HepG2 (cell line): ENCODE results near the gene DCTN4. TPM values are rescaled to one million over a fixed set of nuclear protein-coding genes. Genes with fewer than 3 reads are reported as not detected.
A peak's percentile ranks its signal among the peaks of the same experiment; 100 is the strongest.

ENCODE experiments used
- ELF4 ChIP-seq: sonication (generic); formaldehyde crosslinking; IDR thresholded peaks from 2 replicates; pipeline ENCODE4 v1.5.0; 2020; ENCODE audit warnings: missing genetic modification reagents, mild to moderate bottlenecking, moderate library complexity, borderline replicate concordance
- GATAD1 ChIP-seq: IDR thresholded peaks from 2 replicates; pipeline ENCODE4 v1.6.1; 2016; ENCODE audit warnings: missing genetic modification reagents, missing compliant biosample characterization
- PITX1 ChIP-seq: sonication (generic); formaldehyde crosslinking; IDR thresholded peaks from 2 replicates; pipeline ENCODE4 v1.5.1; 2020; ENCODE audit warnings: mild to moderate bottlenecking, missing genetic modification reagents
- RARA ChIP-seq: IDR thresholded peaks from 2 replicates; pipeline ENCODE4 v1.6.1; 2016; ENCODE audit warnings: missing genetic modification reagents, missing compliant biosample characterization
- SAP130 ChIP-seq: IDR thresholded peaks from 2 replicates; pipeline ENCODE4 v1.6.1; 2016; ENCODE audit warnings: low read depth
- XRCC5 ChIP-seq: fragments of 200-400 bp; formaldehyde crosslinking; optimal IDR thresholded peaks from 2 replicates; pipeline ENCODE3; 2017; ENCODE audit warnings: mild to moderate bottlenecking, low read length
- ZFP1 ChIP-seq: IDR thresholded peaks from 2 replicates; pipeline ENCODE4 v1.6.1; 2016
- ZFP36 ChIP-seq: fragments of 150-350 bp; IDR thresholded peaks from 2 replicates; pipeline ENCODE4 v1.6.1; 2018; ENCODE audit warnings: borderline replicate concordance, low read length, low read depth; ENCODE audit not compliant: partially characterized antibody
- ZNF263 ChIP-seq: sonication (generic); formaldehyde crosslinking; IDR thresholded peaks from 2 replicates; pipeline ENCODE4 v1.4.0; 2020; ENCODE audit warnings: missing genetic modification reagents
- ZNF772 ChIP-seq: sonication (generic); formaldehyde crosslinking; IDR thresholded peaks from 2 replicates; pipeline ENCODE4 v1.5.0; 2020; ENCODE audit warnings: mild to moderate bottlenecking, missing genetic modification reagents
- ZNF816 ChIP-seq: sonication (generic); formaldehyde crosslinking; IDR thresholded peaks from 2 replicates; pipeline ENCODE4 v1.8.0; 2022; ENCODE audit warnings: missing genetic modification reagents, mild to moderate bottlenecking, borderline replicate concordance
- ZNF878 ChIP-seq: sonication (generic); formaldehyde crosslinking; IDR thresholded peaks from 2 replicates; pipeline ENCODE4 v1.8.1; 2023; ENCODE audit warnings: mild to moderate bottlenecking, missing genetic modification reagents, moderate library complexity
- polyA plus RNA-seq, 8 experiments: library from polyadenylated mRNA; depleted of rRNA in 3 of 8; stranded (reverse) in 7 of 8; unstranded in 1 of 8; fragments of >200 nt; fragmentation: Illumina TruSeq in 4 of 8; extraction: Trizol in 4 of 8; gene quantifications; 2 replicates each; pipeline versions ENCODE4 v1.2.1 to v1.2.3, GENCODE V29; 2011 to 2016; ENCODE audit warnings: low read depth in 4 of 8, missing spikeins in 1 of 8, mixed read lengths in 1 of 8; ENCODE audit not compliant: insufficient read depth in 1 of 8
- total RNA-seq, 5 experiments: library from RNA; depleted of rRNA; stranded (reverse); fragments of >200 nt; fragmentation: Illumina TruSeq; extraction: Trizol; gene quantifications; 2 replicates each; pipeline ENCODE4 v1.2.3, GENCODE V29; 2016; ENCODE audit warnings: low read depth in 1 of 5
- TF ChIP-seq, protein P1 (sequence below): sonication (generic); formaldehyde crosslinking; IDR thresholded peaks from 2 replicates; pipeline ENCODE4 v1.8.1; 2023; ENCODE audit warnings: mild to moderate bottlenecking, missing genetic modification reagents
- TF ChIP-seq, protein P2 (sequence below): sonication (generic); formaldehyde crosslinking; IDR thresholded peaks from 2 replicates; pipeline ENCODE4 v1.8.0; 2022; ENCODE audit warnings: missing genetic modification reagents, mild to moderate bottlenecking, borderline replicate concordance
- TF ChIP-seq, protein P3 (sequence below): sonication (generic); formaldehyde crosslinking; IDR thresholded peaks from 2 replicates; pipeline ENCODE4 v1.9.0; 2021; ENCODE audit warnings: mild to moderate bottlenecking, missing genetic modification reagents
- TF ChIP-seq, protein P4 (sequence below): IDR thresholded peaks from 2 replicates; pipeline ENCODE4 v1.6.1; 2012; ENCODE audit warnings: low read depth, low read length, improper control_type of control experiment

DCTN4 gene
- total and polyA plus RNA-seq, 2 of the 13 experiments (the other 11 are each of a cell fraction or from before 2014, with no cell fraction given) = 24.1 to 26.9 TPM

DNA sequence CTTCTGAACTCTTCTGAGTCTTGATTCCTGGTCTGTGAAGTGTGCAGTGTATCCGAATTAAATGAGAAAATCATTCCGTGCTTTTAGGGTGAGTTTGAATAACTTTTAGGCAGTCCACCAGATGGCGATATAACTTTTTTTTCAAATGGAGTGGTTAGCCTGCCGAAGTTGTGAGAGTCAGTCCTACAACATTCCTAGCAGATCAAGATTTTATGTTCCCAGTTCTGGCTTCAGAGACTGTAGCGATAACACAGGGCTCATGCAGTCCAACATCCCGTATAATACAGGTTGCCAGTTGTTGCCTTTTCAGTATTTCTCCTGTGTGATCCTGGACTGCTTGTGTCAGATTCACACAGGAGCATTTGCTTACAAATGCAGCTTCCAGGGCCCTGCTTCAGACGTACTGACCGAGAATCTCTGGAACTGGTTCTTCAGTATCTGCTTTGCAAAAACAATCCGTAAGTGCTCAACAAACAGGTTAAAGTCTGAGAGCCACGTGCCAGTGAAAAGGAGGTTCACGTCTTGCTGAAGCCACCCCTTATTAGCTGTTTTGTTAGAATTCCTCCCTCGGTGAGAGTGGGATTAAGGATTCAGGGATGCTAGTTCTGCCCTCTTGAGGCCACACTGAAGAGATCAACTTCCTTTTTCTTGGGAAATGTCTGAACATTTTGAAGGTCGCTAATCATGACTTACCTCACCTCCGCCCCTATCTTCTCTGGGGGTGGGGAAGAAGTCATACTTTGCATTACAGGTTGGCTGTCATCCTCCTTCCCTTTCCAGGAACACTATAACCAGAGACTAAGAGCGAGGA, 42.5 kb upstream of the DCTN4 start (continued):
- TF ChIP-seq ELF4 (CRISPR knock-in tag) = no peak
- TF ChIP-seq, protein P1, sequence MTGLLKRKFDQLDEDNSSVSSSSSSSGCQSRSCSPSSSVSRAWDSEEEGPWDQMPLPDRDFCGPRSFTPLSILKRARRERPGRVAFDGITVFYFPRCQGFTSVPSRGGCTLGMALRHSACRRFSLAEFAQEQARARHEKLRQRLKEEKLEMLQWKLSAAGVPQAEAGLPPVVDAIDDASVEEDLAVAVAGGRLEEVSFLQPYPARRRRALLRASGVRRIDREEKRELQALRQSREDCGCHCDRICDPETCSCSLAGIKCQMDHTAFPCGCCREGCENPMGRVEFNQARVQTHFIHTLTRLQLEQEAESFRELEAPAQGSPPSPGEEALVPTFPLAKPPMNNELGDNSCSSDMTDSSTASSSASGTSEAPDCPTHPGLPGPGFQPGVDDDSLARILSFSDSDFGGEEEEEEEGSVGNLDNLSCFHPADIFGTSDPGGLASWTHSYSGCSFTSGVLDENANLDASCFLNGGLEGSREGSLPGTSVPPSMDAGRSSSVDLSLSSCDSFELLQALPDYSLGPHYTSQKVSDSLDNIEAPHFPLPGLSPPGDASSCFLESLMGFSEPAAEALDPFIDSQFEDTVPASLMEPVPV (CRISPR knock-in tag) = 0 out of 2 replicates have a peak, but pooled peaks have one; percentile 33
- no peak for TF ChIP-seq GATAD1 (CRISPR knock-in tag)
- TF ChIP-seq XRCC5 = peak; percentile 54
- no peak for TF ChIP-seq ZFP1
- peak; percentile 32; the same call in 1 of the 2 replicates for TF ChIP-seq SAP130 (CRISPR knock-in tag)
- no peak for TF ChIP-seq ZFP36
- TF ChIP-seq, protein P2, sequence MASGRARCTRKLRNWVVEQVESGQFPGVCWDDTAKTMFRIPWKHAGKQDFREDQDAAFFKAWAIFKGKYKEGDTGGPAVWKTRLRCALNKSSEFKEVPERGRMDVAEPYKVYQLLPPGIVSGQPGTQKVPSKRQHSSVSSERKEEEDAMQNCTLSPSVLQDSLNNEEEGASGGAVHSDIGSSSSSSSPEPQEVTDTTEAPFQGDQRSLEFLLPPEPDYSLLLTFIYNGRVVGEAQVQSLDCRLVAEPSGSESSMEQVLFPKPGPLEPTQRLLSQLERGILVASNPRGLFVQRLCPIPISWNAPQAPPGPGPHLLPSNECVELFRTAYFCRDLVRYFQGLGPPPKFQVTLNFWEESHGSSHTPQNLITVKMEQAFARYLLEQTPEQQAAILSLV = no peak
- TF ChIP-seq, protein P3, sequence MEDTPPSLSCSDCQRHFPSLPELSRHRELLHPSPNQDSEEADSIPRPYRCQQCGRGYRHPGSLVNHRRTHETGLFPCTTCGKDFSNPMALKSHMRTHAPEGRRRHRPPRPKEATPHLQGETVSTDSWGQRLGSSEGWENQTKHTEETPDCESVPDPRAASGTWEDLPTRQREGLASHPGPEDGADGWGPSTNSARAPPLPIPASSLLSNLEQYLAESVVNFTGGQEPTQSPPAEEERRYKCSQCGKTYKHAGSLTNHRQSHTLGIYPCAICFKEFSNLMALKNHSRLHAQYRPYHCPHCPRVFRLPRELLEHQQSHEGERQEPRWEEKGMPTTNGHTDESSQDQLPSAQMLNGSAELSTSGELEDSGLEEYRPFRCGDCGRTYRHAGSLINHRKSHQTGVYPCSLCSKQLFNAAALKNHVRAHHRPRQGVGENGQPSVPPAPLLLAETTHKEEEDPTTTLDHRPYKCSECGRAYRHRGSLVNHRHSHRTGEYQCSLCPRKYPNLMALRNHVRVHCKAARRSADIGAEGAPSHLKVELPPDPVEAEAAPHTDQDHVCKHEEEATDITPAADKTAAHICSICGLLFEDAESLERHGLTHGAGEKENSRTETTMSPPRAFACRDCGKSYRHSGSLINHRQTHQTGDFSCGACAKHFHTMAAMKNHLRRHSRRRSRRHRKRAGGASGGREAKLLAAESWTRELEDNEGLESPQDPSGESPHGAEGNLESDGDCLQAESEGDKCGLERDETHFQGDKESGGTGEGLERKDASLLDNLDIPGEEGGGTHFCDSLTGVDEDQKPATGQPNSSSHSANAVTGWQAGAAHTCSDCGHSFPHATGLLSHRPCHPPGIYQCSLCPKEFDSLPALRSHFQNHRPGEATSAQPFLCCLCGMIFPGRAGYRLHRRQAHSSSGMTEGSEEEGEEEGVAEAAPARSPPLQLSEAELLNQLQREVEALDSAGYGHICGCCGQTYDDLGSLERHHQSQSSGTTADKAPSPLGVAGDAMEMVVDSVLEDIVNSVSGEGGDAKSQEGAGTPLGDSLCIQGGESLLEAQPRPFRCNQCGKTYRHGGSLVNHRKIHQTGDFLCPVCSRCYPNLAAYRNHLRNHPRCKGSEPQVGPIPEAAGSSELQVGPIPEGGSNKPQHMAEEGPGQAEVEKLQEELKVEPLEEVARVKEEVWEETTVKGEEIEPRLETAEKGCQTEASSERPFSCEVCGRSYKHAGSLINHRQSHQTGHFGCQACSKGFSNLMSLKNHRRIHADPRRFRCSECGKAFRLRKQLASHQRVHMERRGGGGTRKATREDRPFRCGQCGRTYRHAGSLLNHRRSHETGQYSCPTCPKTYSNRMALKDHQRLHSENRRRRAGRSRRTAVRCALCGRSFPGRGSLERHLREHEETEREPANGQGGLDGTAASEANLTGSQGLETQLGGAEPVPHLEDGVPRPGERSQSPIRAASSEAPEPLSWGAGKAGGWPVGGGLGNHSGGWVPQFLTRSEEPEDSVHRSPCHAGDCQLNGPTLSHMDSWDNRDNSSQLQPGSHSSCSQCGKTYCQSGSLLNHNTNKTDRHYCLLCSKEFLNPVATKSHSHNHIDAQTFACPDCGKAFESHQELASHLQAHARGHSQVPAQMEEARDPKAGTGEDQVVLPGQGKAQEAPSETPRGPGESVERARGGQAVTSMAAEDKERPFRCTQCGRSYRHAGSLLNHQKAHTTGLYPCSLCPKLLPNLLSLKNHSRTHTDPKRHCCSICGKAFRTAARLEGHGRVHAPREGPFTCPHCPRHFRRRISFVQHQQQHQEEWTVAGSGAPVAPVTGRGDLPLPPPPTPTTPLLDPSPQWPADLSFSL (CRISPR knock-in tag) = no peak
- TF ChIP-seq ZNF772 (CRISPR knock-in tag) = no peak
- TF ChIP-seq PITX1 = peak; percentile 85
- TF ChIP-seq, protein P4, sequence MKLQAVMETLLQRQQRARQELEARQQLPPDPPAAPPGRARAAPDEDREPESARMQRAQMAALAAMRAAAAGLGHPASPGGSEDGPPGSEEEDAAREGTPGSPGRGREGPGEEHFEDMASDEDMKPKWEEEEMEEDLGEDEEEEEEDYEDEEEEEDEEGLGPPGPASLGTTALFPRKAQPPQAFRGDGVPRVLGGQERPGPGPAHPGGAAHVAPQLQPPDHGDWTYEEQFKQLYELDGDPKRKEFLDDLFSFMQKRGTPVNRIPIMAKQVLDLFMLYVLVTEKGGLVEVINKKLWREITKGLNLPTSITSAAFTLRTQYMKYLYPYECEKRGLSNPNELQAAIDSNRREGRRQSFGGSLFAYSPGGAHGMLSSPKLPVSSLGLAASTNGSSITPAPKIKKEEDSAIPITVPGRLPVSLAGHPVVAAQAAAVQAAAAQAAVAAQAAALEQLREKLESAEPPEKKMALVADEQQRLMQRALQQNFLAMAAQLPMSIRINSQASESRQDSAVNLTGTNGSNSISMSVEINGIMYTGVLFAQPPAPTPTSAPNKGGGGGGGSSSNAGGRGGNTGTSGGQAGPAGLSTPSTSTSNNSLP = 0 out of 2 replicates have a peak, but pooled peaks have one; percentile 35
- no peak for TF ChIP-seq RARA (CRISPR knock-in tag)
- no peak for TF ChIP-seq ZNF263 (CRISPR knock-in tag)
- 0 out of 2 replicates have a peak, but pooled peaks have one; percentile 30 for TF ChIP-seq ZNF878 (CRISPR knock-in tag)
- 0 out of 2 replicates have a peak, but pooled peaks have one; percentile 31 for TF ChIP-seq ZNF816 (CRISPR knock-in tag)
